EH (cell line): ENCODE measurements around the gene SERF2.
"Not testable (repeated sequence)": the region's sequence is repeated elsewhere in the genome, so short reads cannot be mapped to it uniquely, and the experiment has no call there.

Experiments used
- DNase-seq: peaks from one replicate; pipeline ENCODE4 v3.0.0-alpha.2; 2015; ENCODE audit warnings: low read depth

Gene SERF2

DNA sequence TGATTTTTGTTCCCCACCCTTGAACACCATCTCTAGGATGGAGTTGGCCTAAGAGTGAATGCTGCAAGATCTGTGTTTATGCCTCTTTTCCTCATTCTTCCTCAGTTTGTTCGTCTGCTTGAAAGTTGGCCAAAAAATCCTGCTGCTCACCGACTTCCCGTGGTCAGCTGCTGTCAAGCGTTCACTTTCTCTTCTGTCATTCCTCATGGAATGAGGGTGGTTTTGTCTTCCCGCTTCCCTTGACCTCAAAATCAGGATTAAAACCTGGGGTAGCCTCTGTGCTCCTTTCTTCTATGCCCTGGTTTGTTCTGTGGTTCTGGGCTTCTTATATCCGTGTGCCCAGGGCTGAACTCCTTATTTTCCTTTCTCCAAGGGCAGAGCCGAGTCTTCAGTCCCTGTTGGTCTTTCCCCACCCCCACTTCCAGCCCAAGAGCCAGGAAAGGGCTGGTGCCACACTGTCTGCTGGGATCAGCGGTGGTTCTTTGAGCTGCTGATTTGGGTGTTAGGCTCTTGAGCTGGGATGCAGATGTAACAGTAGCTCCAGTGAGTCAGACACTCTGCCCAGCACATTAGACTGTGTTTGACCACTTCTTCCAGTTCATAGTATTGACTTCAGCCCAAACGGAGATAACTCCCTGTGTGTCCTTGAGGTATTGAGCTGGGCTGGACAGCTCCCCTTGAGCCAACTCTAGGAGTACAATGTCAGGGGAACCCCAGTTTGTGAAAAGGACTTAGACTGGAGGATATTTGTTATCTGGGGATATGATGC, 2.3 kb downstream of the SERF2 start:
- DNase-seq: peak; percentile 70

DNA sequence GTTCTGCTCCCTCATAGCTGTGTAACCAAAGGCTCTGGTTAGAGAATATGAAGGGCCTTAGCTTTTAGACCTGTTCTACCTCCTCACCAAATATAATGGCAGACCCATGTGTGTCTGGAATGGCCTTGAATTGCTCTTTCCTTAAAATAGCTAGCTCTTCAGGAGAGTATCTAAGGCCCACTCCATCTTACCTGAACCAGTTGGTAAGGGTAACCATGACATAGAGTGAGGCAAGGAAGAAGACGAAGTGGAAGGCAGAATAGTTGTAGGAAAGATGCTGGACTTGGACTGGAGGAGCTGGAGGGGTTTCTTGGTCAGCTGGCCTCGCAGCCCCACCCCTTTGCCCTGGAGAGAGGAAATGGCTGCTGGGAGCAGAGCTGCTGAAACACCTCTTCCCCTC, 3.1 kb downstream of the SERF2 start:
- DNase-seq: no peak

DNA sequence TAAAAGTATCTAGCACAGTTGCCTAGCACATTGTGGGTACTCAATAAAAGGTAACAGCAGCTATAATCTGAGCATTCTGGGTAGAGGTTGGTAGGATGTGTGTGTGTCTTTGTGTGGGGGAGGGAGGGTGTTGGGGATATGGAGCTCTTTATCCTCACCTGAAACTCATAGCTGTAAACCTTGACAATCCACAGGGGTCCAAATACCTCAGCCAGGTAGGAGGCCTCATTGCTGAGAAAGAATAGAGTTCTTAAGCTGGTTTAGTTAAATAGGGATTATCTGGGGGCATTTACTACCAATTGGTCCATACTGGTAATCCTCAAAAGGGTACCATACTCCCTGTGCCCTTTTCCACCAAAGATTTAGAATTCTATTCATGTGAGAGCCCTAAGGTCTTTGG, 3.9 kb downstream of the SERF2 start:
- DNase-seq: no peak

DNA sequence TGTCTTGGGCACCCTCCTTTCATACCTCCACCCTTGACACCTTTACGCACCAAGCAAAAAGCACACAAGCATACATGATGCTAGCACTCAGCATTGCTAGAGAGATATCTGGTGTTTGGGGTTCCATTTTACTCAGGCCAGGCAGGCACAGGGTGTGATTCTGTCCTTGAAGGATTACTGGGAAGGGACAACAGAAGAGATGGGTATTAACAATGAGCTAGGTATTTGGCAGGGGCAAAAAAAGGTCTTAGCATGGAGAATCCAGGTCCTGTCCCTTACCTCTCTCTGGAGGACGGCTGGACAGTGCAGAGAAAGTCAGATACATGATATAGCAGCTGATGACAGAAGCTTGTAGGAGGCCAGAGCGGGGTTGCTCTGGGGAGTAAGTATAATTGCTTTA, 4.4 kb downstream of the SERF2 start:
- DNase-seq: no peak

DNA sequence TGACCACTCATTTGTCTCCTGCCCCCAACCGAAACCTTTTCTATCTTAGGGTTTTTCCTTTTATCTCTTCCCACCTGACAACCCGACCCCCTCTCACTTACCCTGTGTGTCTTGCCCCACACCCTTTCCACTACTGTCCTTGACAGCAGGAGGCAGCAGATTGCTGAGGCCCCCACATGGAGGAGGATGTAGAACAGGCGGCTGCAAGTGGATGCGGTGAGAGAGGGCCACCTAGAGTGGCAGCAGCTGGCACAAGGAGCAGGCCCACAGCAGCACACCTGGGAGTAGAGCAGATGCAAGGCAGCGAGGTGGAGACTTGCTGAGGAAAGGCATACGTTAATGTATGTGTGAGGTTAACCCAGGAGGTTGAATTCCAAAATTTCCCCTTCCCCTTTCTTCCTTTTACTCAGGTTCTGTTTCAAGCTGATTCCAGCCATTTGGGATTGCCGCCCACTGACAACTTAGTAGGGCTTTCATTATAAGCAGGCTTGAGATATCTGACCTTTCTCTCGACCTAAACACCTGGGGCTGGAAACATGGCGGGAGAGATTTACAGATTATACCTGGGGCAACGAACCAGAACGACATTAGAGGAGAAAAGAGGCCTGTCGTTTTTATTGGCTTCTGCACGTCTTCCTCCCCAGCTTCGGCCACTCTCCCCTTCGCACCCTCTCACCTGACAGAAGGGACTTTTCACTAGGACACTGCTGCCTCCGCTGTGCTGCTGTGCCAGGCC, 7.3 kb downstream of the SERF2 start:
- peak; percentile 7 for DNase-seq

DNA sequence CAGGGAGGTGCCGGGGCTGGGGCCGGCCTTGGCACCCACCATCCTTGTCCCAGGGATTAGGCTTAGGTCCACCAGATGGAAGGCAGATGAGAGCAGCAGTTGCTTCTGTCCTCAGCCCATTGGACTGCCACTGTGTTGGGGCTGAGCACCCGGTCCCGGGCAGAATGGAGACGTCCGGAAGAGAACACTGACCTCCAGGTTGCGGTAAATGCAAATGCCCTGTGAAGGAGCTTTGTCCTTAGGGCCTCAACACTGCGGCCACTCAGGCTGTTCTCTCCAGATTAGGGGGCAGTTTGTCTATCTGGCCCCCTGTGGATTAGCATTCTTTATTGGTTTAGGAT, 7.8 kb downstream of the SERF2 start, which contains the start of gene SERINC4:
SERINC4 (minus strand) TSS at position 276 of the 341 bp plus-strand sequence; CDS start at position 42, 234 bp downstream.
- no peak for DNase-seq

DNA sequence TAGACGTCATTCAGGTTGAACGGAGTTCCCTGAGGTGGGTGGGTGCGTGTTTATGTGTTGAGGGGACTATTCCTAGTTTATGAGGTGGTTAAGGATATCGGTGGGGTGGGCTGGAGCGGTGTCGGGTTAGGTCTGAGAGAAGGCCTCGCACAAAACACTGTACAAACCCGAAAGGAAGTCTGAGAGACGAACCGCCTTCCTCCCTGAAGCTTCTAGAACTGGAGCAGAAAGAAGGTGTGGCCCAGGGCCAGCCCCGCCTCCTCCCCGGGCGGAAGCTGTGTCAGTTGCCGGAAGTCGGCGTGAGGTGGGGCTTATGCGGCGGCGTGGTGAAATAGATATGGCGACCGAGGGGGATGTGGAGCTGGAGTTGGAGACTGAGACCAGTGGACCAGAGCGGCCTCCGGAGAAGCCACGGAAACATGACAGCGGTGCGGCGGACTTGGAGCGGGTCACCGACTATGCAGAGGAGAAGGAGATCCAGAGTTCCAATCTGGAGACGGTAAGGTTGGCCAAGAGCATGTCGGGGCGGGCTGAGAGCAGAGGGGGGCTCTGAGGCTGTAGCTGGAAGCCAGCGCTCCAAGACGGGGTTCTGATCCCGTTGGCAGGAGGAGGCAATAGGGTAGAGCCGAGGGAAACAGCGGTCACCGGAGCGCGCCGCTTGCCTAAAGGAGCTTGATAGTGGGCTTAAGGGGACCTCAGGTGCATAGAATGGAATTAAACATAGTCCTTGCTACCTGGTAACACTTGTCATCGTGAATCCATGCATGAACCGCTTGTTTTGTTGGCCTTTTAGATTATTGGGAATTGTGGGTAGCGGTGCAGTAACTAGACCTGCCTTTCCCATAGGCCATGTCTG, 8.4 kb downstream of the SERF2 start, which contains the start of gene HYPK:
HYPK (plus strand) TSS at position 314 of the 856 bp plus-strand sequence; CDS start at position 338, 24 bp downstream.
- DNase-seq: peak; percentile 91

DNA sequence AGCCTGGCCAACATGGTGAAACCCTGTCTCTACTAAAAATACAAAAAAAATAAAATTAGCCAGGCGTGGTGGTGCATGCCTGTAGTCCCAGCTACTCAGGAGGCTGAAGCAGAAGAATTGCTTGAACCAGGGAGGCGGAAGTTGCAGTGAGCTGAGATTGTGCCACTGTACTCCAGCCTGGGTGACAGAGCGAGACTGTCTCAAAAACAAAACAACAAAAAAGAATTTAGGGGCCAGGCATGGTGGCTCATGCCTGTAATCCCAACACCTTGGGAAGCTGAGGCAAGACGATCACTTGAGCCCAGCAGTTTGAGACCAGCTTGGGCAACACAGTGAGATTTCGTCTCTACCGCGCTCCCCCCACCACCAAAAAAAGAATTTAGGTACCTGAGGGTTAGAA, 10.6 kb downstream of the SERF2 start:
- DNase-seq: not testable (repeated sequence)

DNA sequence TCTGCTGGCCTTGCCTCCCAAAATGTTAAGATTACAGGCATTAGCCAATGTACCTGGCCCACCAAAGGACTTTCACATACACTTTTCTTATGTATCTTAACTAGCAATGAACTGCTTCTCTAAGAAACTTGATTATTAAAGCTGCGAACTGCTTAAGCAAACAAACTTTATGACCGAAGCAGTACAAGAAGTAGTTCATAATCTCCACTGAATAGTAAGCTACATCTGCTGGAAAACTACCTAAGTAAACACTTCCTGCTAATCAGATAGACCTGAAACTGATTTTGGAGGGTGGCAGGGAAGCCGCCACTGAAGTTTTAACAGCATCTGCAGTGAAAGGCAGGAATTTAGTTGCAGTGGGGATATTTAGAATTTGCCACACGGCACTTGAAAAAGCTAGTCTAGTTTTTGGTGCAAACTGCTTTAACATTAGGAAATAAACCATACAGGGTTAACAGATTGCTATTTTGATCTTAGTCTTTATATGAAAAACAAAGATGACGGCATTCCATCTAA, 16.4 kb downstream of the SERF2 start:
- DNase-seq: no peak

DNA sequence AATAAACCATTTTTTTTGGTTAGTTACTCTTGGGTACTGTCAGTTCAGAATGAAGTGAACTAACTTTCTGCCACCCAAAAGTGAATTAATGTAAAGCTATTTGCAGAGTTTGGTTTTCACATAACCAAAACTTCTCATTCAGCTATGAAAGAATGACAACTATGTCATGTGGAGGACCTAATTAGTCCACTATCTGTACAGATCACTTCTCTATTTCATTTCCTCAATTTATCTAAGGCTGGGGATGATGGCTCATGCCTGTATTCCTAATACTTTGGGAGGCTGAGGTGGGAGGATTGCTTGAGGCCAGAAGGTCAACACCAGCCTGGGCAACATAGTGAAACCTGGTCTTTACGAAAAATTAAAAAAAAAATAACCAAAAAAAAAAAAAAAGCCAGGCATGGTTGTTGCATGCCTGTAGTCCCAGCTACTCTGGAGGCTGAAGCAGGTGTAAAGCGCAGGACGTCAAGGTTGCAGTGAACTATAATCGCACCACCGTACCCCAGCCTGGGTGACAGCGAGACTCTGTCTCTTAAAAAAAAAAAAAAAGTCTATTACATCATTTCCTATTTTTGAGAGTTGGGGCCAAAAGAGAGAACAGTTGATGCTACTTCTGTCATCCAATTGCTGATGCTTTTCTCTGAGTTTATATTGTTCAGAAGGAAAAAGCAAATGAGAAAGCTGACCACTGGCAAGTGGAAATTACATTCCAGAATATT, 17.0 kb downstream of the SERF2 start:
- no peak for DNase-seq

DNA sequence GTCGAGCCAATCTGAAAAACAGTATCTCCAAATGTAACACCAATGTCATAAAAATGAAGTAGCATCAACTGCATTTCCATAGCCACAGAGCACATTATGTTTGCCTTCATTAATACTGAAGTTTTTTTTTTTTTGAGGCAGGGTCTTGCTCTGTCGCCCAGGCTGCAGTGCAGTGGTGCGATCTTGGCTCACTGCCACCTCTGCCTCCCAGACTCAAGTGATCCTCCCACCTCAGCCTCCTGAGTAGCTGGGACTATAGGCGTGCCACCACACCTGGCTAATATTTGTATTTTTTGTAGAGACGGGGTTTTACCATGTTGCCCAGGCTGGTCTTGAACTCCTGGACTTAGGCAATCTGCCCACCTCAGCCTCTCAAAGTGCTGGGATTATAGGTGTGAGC, 22.9 kb downstream of the SERF2 start:
- not testable (repeated sequence) for DNase-seq

DNA sequence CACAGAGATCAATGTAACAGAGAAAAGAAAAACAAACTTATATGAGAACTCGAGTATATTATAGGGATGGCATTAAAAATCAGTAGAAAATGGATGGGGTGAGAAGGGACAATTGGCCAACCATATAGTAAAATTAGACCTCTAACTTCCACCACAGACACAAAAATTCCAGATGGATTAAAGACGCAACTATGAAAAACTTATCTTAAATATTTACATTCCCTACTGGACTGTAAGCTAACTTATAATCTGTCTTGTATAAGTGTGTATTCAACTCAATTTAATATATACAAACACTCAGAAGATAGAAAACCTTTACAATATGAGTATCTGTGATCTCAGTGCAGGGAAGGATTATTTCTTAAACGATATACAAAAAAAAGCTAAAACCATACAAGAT, 29.4 kb downstream of the SERF2 start:
- no peak for DNase-seq

DNA sequence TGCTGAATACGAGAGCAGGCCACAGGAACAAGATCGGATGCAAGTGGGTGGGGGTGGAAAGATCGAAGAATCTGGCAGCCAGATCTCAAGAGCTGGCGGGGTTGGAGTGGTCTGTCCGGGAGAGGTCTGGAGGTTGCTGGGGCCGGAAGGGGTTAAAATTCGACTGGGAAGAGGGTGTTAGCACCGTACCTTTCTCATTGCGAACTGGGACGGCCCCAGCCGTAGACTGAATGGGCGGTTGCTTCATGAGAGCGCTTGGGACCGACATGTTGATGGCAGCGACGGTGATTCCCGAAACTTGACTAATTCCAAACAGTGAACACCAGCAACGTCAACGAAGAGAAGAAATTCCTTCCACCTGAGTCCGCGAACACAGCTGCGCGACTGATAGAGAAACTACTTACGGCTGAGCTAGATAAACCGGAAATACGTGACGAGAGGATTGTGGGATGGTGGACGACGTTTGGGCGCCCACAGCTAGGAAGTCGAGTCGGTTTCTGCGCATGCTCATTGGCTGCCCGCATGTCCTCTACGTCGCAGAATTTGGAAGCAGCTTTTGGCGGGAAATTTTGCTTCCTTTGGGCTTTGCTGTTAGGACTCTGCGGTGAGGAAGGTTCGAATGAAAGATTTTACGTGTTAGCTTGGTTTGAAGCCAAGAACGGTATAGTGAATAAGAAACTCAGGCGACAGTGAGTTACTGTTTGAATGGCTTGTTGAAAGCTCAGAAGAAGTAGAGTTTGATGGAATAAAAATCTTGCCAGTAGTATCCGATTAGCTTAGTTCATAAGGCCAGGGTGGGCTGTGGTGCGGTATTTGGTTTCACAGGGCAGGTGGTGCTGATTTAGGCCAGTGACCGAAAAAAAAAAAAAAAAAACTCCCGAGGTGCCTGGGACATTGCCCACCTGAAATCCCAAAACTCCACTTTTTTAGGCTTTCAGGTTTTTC, 32.5 kb downstream of the SERF2 start, which contains the start of gene MFAP1:
MFAP1 (minus strand) TSS at position 389 of the 945 bp plus-strand sequence; CDS start at position 268, 121 bp downstream.
- DNase-seq: peak; percentile 98

DNA sequence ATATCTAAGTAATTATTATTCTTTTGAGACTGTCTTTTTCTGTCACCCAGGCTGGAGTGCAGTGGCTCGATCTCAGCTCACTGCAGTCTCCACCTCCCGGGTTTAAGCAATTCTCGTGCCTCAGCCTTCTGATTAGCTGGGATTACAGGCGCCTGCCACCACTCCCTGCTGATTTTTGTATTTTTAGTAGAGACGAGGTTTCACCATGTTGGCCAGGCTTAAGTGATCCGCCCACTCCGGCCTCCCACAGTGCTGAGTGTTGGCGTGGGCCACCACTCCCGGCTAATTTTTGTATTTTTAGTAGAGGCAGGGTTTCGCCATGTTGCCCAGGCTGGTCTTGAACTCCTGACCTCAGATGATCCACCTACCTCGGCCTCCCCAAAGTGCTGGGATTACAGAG, 33.2 kb downstream of the SERF2 start:
- not testable (repeated sequence) for DNase-seq

DNA sequence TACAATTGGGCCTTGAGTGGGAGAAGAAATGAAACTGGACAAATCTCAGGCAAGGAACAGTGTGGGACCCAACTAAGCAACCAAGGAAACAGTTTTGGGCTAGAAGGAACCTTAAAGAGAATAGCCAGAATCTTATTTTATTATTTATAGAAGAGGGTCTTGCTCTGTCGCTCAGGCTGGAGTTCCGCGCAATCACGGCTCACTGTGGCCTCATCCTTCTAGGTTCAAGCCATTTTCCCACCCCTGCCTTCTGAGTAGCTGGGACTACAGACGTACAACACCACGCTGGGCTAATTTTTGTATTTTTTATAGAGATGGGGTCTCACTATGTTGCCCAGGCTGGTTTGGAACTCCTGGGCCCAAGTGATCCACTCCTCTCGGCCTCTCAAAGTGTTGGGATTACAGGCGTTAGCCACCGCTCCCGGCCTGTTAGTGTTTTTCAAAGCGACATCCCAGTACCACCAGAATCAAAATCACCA, 33.9 kb downstream of the SERF2 start:
- no peak for DNase-seq

DNA sequence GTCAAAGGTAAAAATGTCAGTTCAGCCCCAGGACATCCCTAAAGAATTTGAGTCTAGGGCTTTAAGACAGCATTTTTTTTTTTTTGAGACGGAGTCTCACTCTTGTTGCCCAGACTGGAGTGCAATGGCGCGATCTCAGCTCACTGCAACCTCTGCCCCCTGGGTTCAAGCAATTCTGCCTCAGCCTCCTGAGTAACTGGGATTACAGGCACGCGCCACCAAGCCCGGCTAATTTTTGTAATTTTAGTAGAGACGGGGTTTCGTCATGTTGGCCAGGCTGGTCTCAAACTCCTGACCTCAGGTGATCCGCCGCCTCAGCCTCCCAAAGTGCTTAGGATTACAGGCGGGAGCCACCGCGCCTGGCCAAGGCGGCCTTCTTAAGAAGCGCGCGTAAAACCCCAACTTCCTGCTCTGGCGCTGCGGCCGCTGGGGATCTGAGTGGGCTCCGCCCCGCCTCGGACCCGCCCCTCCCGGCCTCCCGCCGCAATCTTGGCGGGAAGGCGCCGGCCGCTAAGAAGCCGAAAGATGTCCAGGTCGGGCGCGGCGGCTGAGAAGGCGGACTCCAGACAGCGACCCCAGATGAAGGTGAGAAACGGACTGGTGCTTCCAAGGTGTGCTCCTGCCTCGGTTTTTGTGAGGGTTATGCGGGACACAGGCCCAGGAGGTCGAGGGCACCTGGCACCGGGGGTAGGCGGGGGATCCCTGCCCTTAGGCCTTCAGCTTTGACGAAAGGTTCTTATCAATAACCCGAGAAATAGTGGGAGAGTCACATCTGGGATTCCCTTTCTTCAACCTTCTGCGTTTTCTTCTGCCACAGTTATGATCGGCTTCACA, 34.6 kb downstream of the SERF2 start, which contains the start of gene WDR76:
WDR76 (plus strand) TSS at position 495 of the 834 bp plus-strand sequence; CDS start at position 526, 31 bp downstream.
- DNase-seq: peak; percentile 84

DNA sequence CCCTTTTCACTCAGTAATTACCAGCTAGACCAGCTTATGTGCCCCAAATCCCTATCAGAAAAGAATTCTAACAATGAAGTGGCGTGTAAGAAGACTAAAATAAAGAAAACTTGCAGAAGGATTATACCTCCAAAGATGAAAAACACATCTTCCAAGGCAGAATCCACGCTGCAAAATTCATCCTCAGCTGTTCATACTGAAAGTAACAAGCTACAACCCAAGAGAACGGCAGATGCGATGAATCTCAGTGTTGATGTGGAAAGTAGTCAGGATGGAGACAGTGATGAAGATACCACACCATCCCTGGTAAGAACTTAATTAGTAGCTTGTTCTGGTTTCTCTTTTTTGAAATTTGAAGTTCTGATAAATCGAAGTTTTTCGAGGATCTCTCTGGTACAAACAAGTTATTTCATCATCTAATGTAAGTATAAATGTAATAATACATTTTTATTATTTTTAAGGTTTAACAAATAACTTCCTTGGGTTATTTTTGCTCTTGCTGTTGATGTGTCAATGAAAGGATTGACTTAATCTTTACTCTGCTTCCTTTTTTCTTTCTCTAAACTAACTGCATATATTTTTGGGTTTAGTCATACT, 36.0 kb downstream of the SERF2 start:
- DNase-seq: peak; percentile 46

DNA sequence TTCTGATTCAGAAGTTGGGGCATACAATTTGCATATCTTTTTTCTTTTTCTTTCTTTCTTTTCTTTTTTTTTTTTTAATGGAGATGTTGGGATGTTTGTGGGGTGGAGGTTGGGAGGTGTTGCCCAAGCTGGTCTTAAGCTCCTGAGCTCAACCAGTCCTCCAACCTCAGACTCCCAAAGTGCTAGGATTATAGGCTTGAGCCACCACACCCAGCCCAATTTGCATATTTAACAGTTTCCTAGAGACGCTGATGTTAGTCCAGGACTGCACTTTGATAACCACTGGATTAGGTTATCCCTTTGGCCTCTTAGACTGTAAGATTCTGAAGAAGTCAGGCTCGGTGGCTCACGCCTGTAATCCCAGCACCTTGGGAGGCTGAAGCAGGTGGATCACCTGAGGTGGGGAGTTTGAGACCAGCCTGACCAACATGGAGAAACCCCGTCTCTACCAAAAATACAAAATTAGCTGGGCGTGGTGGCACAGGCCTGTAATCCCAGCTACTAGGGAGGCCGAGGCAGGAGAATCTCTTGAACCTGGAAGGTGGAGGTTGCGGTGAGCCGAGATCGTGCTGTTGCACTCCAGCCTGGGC, 37.9 kb downstream of the SERF2 start:
- not testable (repeated sequence) for DNase-seq
